Activated naive CD8-positive, alpha-beta T cell treated with anti-CD3 and anti-CD28 coated beads for 36 hours (primary cell): Measurements from ENCODE around the gene STAT5B. TPM values are rescaled to one million over a fixed set of nuclear protein-coding genes. Genes with fewer than 3 reads are reported as not detected.
A peak's percentile ranks its signal among the peaks of the same experiment; 100 is the strongest.
"Not testable (repeated sequence)": the region's sequence is repeated elsewhere in the genome, so short reads cannot be mapped to it uniquely, and the experiment has no call there.

Experiments used
- DNase-seq: peaks from one replicate; pipeline ENCODE4 v3.0.0; 2021
- H3K27ac Mint-ChIP-seq: one replicate; pipeline ENCODE4 v1.8.0; 2022; ENCODE audit warnings: mild to moderate bottlenecking, moderate library complexity, mixed read lengths
- H3K27me3 Mint-ChIP-seq: one replicate; pipeline ENCODE4 v1.8.0; 2022; ENCODE audit warnings: mild to moderate bottlenecking, mixed read lengths
- H3K36me3 Mint-ChIP-seq: one replicate; pipeline ENCODE4 v1.8.0; 2021; ENCODE audit warnings: mild to moderate bottlenecking, mixed read lengths
- H3K4me1 Mint-ChIP-seq: one replicate; pipeline ENCODE4 v1.8.0; 2021; ENCODE audit warnings: mixed read lengths
- H3K4me3 Mint-ChIP-seq: one replicate; pipeline ENCODE4 v1.8.0; 2022; ENCODE audit warnings: mild to moderate bottlenecking, moderate library complexity, mixed read lengths
- H3K9me3 Mint-ChIP-seq: one replicate; pipeline ENCODE4 v1.8.0; 2022; ENCODE audit warnings: mixed read lengths
- total RNA-seq, 2 experiments: library from RNA; stranded (reverse); gene quantifications; one replicate each; pipeline ENCODE4 v1.2.3, GENCODE V29; 2021

Gene STAT5B
- total RNA-seq, 2 experiments from 2014 or later: 60.7 to 68.6 TPM

- Mint-ChIP-seq H3K36me3 (peaks cover 12% of the 10 kb centered on the region), H3K4me1 (peaks cover 10% of the 10 kb centered on the region)
These were observed 50.5 kb downstream of the STAT5B start for GRCh38 chr17:42225646-42226045.

GRCh38 chr17:42224651-42225050, 51.5 kb downstream of the STAT5B start:
- Mint-ChIP-seq H3K27me3 (no peaks in the 10 kb centered on the region), H3K4me1 (peaks cover 3% of the 10 kb centered on the region), H3K27ac (no peak overlapping the region), H3K9me3 (no peaks in the 10 kb centered on the region), H3K4me3 (no peak overlapping the region), H3K36me3 (peaks cover 12% of the 10 kb centered on the region)
- DNase-seq: no peak

More at GRCh38 chr17:42225646-42226045, 50.5 kb downstream of the STAT5B start:
- H3K27ac Mint-ChIP-seq: no peak overlapping the region
- H3K9me3 Mint-ChIP-seq: no peaks in the 10 kb centered on the region
- no peak for DNase-seq
- H3K27me3 Mint-ChIP-seq: no peaks in the 10 kb centered on the region
- H3K4me3 Mint-ChIP-seq: no peak overlapping the region

- H3K36me3 Mint-ChIP-seq: peaks cover 14% of the 10 kb centered on the region
- H3K4me1 Mint-ChIP-seq: no peaks in the 10 kb centered on the region
- peak overlapping the region; percentile 8 for H3K27ac Mint-ChIP-seq
These were observed 54.1 kb downstream of the STAT5B start for GRCh38 chr17:42221886-42222745.

GRCh38 chr17:42219280-42219679, 56.9 kb downstream of the STAT5B start:
- H3K9me3 Mint-ChIP-seq, DNase-seq, H3K4me3 Mint-ChIP-seq, H3K27ac Mint-ChIP-seq, H3K36me3 Mint-ChIP-seq, H3K27me3 Mint-ChIP-seq, H3K4me1 Mint-ChIP-seq: not testable (repeated sequence)

More at GRCh38 chr17:42221886-42222745, 54.1 kb downstream of the STAT5B start:
- H3K4me3 Mint-ChIP-seq: no peak overlapping the region
- H3K9me3 Mint-ChIP-seq: no peaks in the 10 kb centered on the region
- H3K27me3 Mint-ChIP-seq: no peaks in the 10 kb centered on the region
- DNase-seq: peak; percentile 44

GRCh38 chr17:42214156-42214555, 62.0 kb downstream of the STAT5B start:
- H3K27me3 Mint-ChIP-seq: no peaks in the 10 kb centered on the region
- no peak overlapping the region for H3K27ac Mint-ChIP-seq
- H3K4me3 Mint-ChIP-seq: no peak overlapping the region

GRCh38 chr17:42212382-42212781, 63.8 kb downstream of the STAT5B start:
- H3K27ac Mint-ChIP-seq: no peak overlapping the region
- H3K27me3 Mint-ChIP-seq: no peaks in the 10 kb centered on the region
- no peaks in the 10 kb centered on the region for H3K4me1 Mint-ChIP-seq
- DNase-seq: no peak
- H3K9me3 Mint-ChIP-seq: no peaks in the 10 kb centered on the region
- peaks cover 7% of the 10 kb centered on the region for H3K36me3 Mint-ChIP-seq
- no peak overlapping the region for H3K4me3 Mint-ChIP-seq

More at GRCh38 chr17:42214156-42214555, 62.0 kb downstream of the STAT5B start:
- peaks cover 6% of the 10 kb centered on the region for H3K36me3 Mint-ChIP-seq
- H3K9me3 Mint-ChIP-seq: no peaks in the 10 kb centered on the region
- no peaks in the 10 kb centered on the region for H3K4me1 Mint-ChIP-seq
- DNase-seq: no peak

- H3K4me1 Mint-ChIP-seq, H3K27ac Mint-ChIP-seq, DNase-seq, H3K36me3 Mint-ChIP-seq, H3K27me3 Mint-ChIP-seq, H3K9me3 Mint-ChIP-seq, H3K4me3 Mint-ChIP-seq: not testable (repeated sequence)
These were observed 64.3 kb downstream of the STAT5B start for GRCh38 chr17:42211921-42212341.

GRCh38 chr17:42210046-42210445, 66.1 kb downstream of the STAT5B start:
- Mint-ChIP-seq H3K27ac (no peak overlapping the region), H3K27me3 (no peaks in the 10 kb centered on the region), H3K36me3 (peaks cover 9% of the 10 kb centered on the region), H3K4me1 (peaks cover 2% of the 10 kb centered on the region), H3K4me3 (no peak overlapping the region), H3K9me3 (no peaks in the 10 kb centered on the region)
- no peak for DNase-seq

- H3K4me3 Mint-ChIP-seq, H3K27me3 Mint-ChIP-seq, H3K4me1 Mint-ChIP-seq, DNase-seq, H3K9me3 Mint-ChIP-seq: not testable (repeated sequence)
- Mint-ChIP-seq H3K36me3 (peaks cover 13% of the 10 kb centered on the region), H3K27ac (peak overlapping the region; percentile 8)
These were observed 70.0 kb downstream of the STAT5B start for GRCh38 chr17:42206153-42206612.

GRCh38 chr17:42203354-42203753, 72.8 kb downstream of the STAT5B start:
- Mint-ChIP-seq H3K27ac (no peak overlapping the region), H3K4me1 (peaks cover 4% of the 10 kb centered on the region), H3K4me3 (no peak overlapping the region), H3K27me3 (no peaks in the 10 kb centered on the region), H3K36me3 (peaks cover 8% of the 10 kb centered on the region), H3K9me3 (no peaks in the 10 kb centered on the region)
- DNase-seq: no peak

- Mint-ChIP-seq H3K4me3 (no peak overlapping the region), H3K27me3 (no peaks in the 10 kb centered on the region), H3K4me1 (peaks cover 4% of the 10 kb centered on the region), H3K36me3 (peaks cover 8% of the 10 kb centered on the region), H3K9me3 (no peaks in the 10 kb centered on the region), H3K27ac (peak overlapping the region; percentile 12)
- DNase-seq: no peak
These were observed 73.5 kb downstream of the STAT5B start for GRCh38 chr17:42202696-42203095.

- Mint-ChIP-seq H3K4me1 (peaks cover 4% of the 10 kb centered on the region), H3K36me3 (peaks cover 4% of the 10 kb centered on the region), H3K27me3 (no peaks in the 10 kb centered on the region), H3K9me3 (no peaks in the 10 kb centered on the region), H3K4me3 (no peak overlapping the region), H3K27ac (peak overlapping the region; percentile 12)
- DNase-seq: no peak
These were observed 74.0 kb downstream of the STAT5B start for GRCh38 chr17:42202159-42202558.

GRCh38 chr17:42201458-42201772, 74.8 kb downstream of the STAT5B start:
- H3K27me3 Mint-ChIP-seq: no peaks in the 10 kb centered on the region
- DNase-seq: no peak
- H3K9me3 Mint-ChIP-seq: no peaks in the 10 kb centered on the region
- no peak overlapping the region for H3K4me3 Mint-ChIP-seq
- peaks cover 4% of the 10 kb centered on the region for H3K36me3 Mint-ChIP-seq
- peaks cover 4% of the 10 kb centered on the region for H3K4me1 Mint-ChIP-seq
- H3K27ac Mint-ChIP-seq: no peak overlapping the region

- Mint-ChIP-seq H3K27ac (no peak overlapping the region), H3K36me3 (peaks cover 4% of the 10 kb centered on the region)
These were observed 75.3 kb downstream of the STAT5B start for GRCh38 chr17:42200706-42201457.

GRCh38 chr17:42199416-42200011, 76.7 kb downstream of the STAT5B start:
- no peak for DNase-seq
- Mint-ChIP-seq H3K36me3 (peaks cover 4% of the 10 kb centered on the region), H3K4me3 (no peak overlapping the region), H3K27ac (peak overlapping the region; percentile 45), H3K27me3 (no peaks in the 10 kb centered on the region), H3K4me1 (peaks cover 2% of the 10 kb centered on the region), H3K9me3 (no peaks in the 10 kb centered on the region)

More at GRCh38 chr17:42200706-42201457, 75.3 kb downstream of the STAT5B start:
- DNase-seq: no peak
- Mint-ChIP-seq H3K27me3 (no peaks in the 10 kb centered on the region), H3K4me3 (no peak overlapping the region), H3K4me1 (peaks cover 3% of the 10 kb centered on the region), H3K9me3 (no peaks in the 10 kb centered on the region)
